NCI-H1417 (cell line): Measurements from ENCODE around the gene CCDC9B.

Experiments used
- DNase-seq, 3 experiments: peaks; one replicate each; lab custom pipeline; 2025; lab: John Stamatoyannopoulos, UW

Gene CCDC9B

GRCh38 chr15:40309344-40309862 lies 31.3 kb downstream of the CCDC9B start:
- no peak for DNase-seq

GRCh38 chr15:40307421-40308211 lies 33.1 kb downstream of the CCDC9B start, which contains the start of gene PLCB2:
TSS of gene PLCB2 (minus strand) at chr15:40307935. CDS start at chr15:40307672, 263 bp downstream.
- DNase-seq = peak in 1 of 3 experiments; percentile 1

- DNase-seq = no peak
Observed at GRCh38 chr15:40306908-40307307, 33.8 kb downstream of the CCDC9B start.

GRCh38 chr15:40306371-40306770 lies 34.4 kb downstream of the CCDC9B start:
- DNase-seq = no peak

- no peak for DNase-seq
Observed at GRCh38 chr15:40305281-40305680, 35.5 kb downstream of the CCDC9B start.

- no peak for DNase-seq
Observed at GRCh38 chr15:40303576-40303975, 37.2 kb downstream of the CCDC9B start.

- DNase-seq = no peak
Observed at GRCh38 chr15:40302981-40303380, 37.8 kb downstream of the CCDC9B start.

- DNase-seq = no peak
Observed at GRCh38 chr15:40302288-40302886, 38.4 kb downstream of the CCDC9B start.

- no peak for DNase-seq
Observed at GRCh38 chr15:40301467-40302179, 39.1 kb downstream of the CCDC9B start.

GRCh38 chr15:40300771-40301170 lies 40.0 kb downstream of the CCDC9B start:
- no peak for DNase-seq

- DNase-seq = no peak
Observed at GRCh38 chr15:40300367-40300766, 40.4 kb downstream of the CCDC9B start.

GRCh38 chr15:40298216-40298935 lies 42.4 kb downstream of the CCDC9B start:
- DNase-seq = no peak

- no peak for DNase-seq
Observed at GRCh38 chr15:40297356-40297755, 43.4 kb downstream of the CCDC9B start.

- no peak for DNase-seq
Observed at GRCh38 chr15:40296561-40297230, 44.0 kb downstream of the CCDC9B start.

- no peak for DNase-seq
Observed at GRCh38 chr15:40295877-40296560, 44.7 kb downstream of the CCDC9B start.

GRCh38 chr15:40295297-40295696 lies 45.4 kb downstream of the CCDC9B start:
- no peak for DNase-seq

GRCh38 chr15:40293905-40294895 lies 46.5 kb downstream of the CCDC9B start:
- DNase-seq = peak in 2 of 3 experiments; percentile 21 to 62

GRCh38 chr15:40293006-40293405 lies 47.7 kb downstream of the CCDC9B start:
- no peak for DNase-seq

- no peak for DNase-seq
Observed at GRCh38 chr15:40292246-40292645, 48.5 kb downstream of the CCDC9B start.
